H9 (cell line): ENCODE results near the gene BRAT1. TPM values are rescaled to one million over a fixed set of nuclear protein-coding genes. Genes with fewer than 3 reads are reported as not detected.

Source experiments
- DNase-seq: peaks from one replicate; pipeline ENCODE4 v3.0.0-alpha.2; 2017
- H2AFZ ChIP-seq: one replicate; pipeline ENCODE4 v1.6.1; 2013; ENCODE audit warnings: mild to moderate bottlenecking, low read length, control low read depth, moderate library complexity
- H2AK5ac ChIP-seq: 2 replicates; pipeline ENCODE4 v1.6.1; 2013; ENCODE audit warnings: low read length, control low read depth, mixed read lengths; ENCODE audit not compliant: insufficient read length
- H2BK120ac ChIP-seq: one replicate; pipeline ENCODE4 v1.6.1; 2013; ENCODE audit warnings: low read depth, mild to moderate bottlenecking, low read length, control low read depth, inconsistent platforms; ENCODE audit not compliant: poor library complexity, severe bottlenecking
- H2BK12ac ChIP-seq: 2 replicates; pipeline ENCODE4 v1.6.1; 2013; ENCODE audit warnings: low read length, control low read depth, mixed read lengths, low read depth; ENCODE audit not compliant: insufficient read length
- H2BK15ac ChIP-seq: 2 replicates; pipeline ENCODE4 v1.6.1; 2013; ENCODE audit warnings: low read depth, low read length, control low read depth
- H2BK20ac ChIP-seq: one replicate; pipeline ENCODE4 v1.6.1; 2013; ENCODE audit warnings: low read depth, mild to moderate bottlenecking, low read length, control low read depth, inconsistent platforms; ENCODE audit not compliant: poor library complexity, severe bottlenecking
- H2BK5ac ChIP-seq: 2 replicates; pipeline ENCODE4 v1.6.1; 2013; ENCODE audit warnings: low read length, control low read depth, mixed read lengths; ENCODE audit not compliant: insufficient read length
- H3K14ac ChIP-seq: 2 replicates; pipeline ENCODE4 v1.6.1; 2013; ENCODE audit warnings: low read length, control low read depth; ENCODE audit not compliant: insufficient read depth
- H3K18ac ChIP-seq: 2 replicates; pipeline ENCODE4 v1.6.1; 2013; ENCODE audit warnings: low read depth, mild to moderate bottlenecking, mixed read lengths, low read length, control low read depth; ENCODE audit not compliant: insufficient read length
- H3K23ac ChIP-seq: 2 replicates; pipeline ENCODE4 v1.6.1; 2013; ENCODE audit warnings: low read length, control low read depth, mixed read lengths, low read depth; ENCODE audit not compliant: insufficient read length
- H3K23me2 ChIP-seq: 2 replicates; pipeline ENCODE4 v1.6.1; 2013; ENCODE audit warnings: low read depth, mild to moderate bottlenecking, mixed read lengths, low read length, control low read depth; ENCODE audit not compliant: insufficient read length, poor library complexity, severe bottlenecking
- H3K27ac ChIP-seq: 2 replicates; pipeline ENCODE4 v1.5.1; 2013; ENCODE audit warnings: low read length, control low read depth, mixed read lengths, low read depth; ENCODE audit not compliant: insufficient read length
- H3K27me3 ChIP-seq: 2 replicates; pipeline ENCODE4 v1.6.1; 2013; ENCODE audit warnings: low read length, control low read depth, inconsistent platforms; ENCODE audit not compliant: insufficient read depth
- H3K4ac ChIP-seq: 2 replicates; pipeline ENCODE4 v1.6.1; 2013; ENCODE audit warnings: low read depth, mild to moderate bottlenecking, control low read depth, inconsistent platforms, low read length, moderate library complexity
- H3K4me1 ChIP-seq: 2 replicates; pipeline ENCODE4 v1.6.1; 2013; ENCODE audit warnings: low read length, control low read depth, inconsistent platforms; ENCODE audit not compliant: insufficient read depth
- H3K4me2 ChIP-seq: 2 replicates; pipeline ENCODE4 v1.6.1; 2013; ENCODE audit warnings: low read length, control low read depth, mixed read lengths; ENCODE audit not compliant: insufficient read length, insufficient read depth
- H3K56ac ChIP-seq: 2 replicates; pipeline ENCODE4 v1.6.1; 2013; ENCODE audit warnings: low read depth, mild to moderate bottlenecking, mixed read lengths, low read length, control low read depth; ENCODE audit not compliant: insufficient read length
- H3K79me1 ChIP-seq: 2 replicates; pipeline ENCODE4 v1.6.1; 2013; ENCODE audit warnings: low read depth, mild to moderate bottlenecking, moderate library complexity, low read length, control low read depth, inconsistent platforms; ENCODE audit not compliant: insufficient read depth, poor library complexity, severe bottlenecking
- H3K79me2 ChIP-seq: 2 replicates; pipeline ENCODE4 v1.6.1; 2013; ENCODE audit warnings: low read length, control low read depth, inconsistent platforms; ENCODE audit not compliant: insufficient read depth
- H3K9ac ChIP-seq: 2 replicates; pipeline ENCODE4 v1.6.1; 2013; ENCODE audit warnings: low read length, control low read depth, mixed read lengths; ENCODE audit not compliant: insufficient read length; ENCODE audit errors: extremely low read depth
- H3K9me3 ChIP-seq: one replicate; pipeline ENCODE4 v1.6.1; 2013; ENCODE audit warnings: low read depth, low read length, inconsistent platforms; ENCODE audit not compliant: control insufficient read depth
- H3T11ph ChIP-seq: one replicate; pipeline ENCODE4 v1.6.1; 2013; ENCODE audit warnings: mild to moderate bottlenecking, low read length, control low read depth, inconsistent platforms
- H4K20me1 ChIP-seq: one replicate; pipeline ENCODE4 v1.6.1; 2013; ENCODE audit not compliant: control insufficient read depth, insufficient read length, insufficient read depth
- H4K5ac ChIP-seq: 2 replicates; pipeline ENCODE4 v1.6.1; 2013; ENCODE audit warnings: low read depth, mild to moderate bottlenecking, mixed read lengths, low read length, control low read depth; ENCODE audit not compliant: insufficient read length
- H4K8ac ChIP-seq: replicated peaks from 2 replicates; pipeline ENCODE4 v1.6.1; 2013; ENCODE audit warnings: low read length, control low read depth, mixed read lengths, low read depth; ENCODE audit not compliant: insufficient read length
- H4K91ac ChIP-seq: 2 replicates; pipeline ENCODE4 v1.6.1; 2013; ENCODE audit warnings: low read depth, mild to moderate bottlenecking, moderate library complexity, mixed read lengths, low read length, control low read depth; ENCODE audit not compliant: insufficient read length
- H3K27ac Mint-ChIP-seq, 3 experiments: 2 replicates in 2 of 3; 3 replicates in 1 of 3; pipeline ENCODE4 v1.8.0; 2020 to 2021; ENCODE audit warnings: mixed read lengths in 3 of 3, mild to moderate bottlenecking in 1 of 3, moderate library complexity in 1 of 3
- H3K27me3 Mint-ChIP-seq: 2 replicates; pipeline ENCODE4 v1.8.0; 2021; ENCODE audit warnings: low read depth, mild to moderate bottlenecking, moderate library complexity, mixed read lengths
- H3K36me3 Mint-ChIP-seq, 3 experiments: 2 replicates in 2 of 3; 3 replicates in 1 of 3; pipeline ENCODE4 v1.8.0; 2020 to 2021; ENCODE audit warnings: low read depth in 3 of 3, mixed read lengths in 3 of 3; ENCODE audit not compliant: insufficient read depth in 1 of 3
- H3K4me1 Mint-ChIP-seq, 2 experiments: 2 replicates each; pipeline ENCODE4 v1.8.0; 2020; ENCODE audit warnings: mixed read lengths in 2 of 2
- H3K4me3 Mint-ChIP-seq, 2 experiments: 2 replicates in 1 of 2; 3 replicates in 1 of 2; pipeline ENCODE4 v1.8.0; 2020 to 2021; ENCODE audit warnings: mild to moderate bottlenecking in 2 of 2, mixed read lengths in 2 of 2, moderate library complexity in 1 of 2
- H3K9me3 Mint-ChIP-seq, 2 experiments: 2 replicates in 1 of 2; 3 replicates in 1 of 2; pipeline ENCODE4 v1.8.0; 2020; ENCODE audit warnings: mild to moderate bottlenecking in 2 of 2, mixed read lengths in 2 of 2, moderate library complexity in 1 of 2
- CTCF ChIP-seq: fragments of 200-600 bp; sonication (generic); conservative IDR thresholded peaks from 3 replicates; pipeline ENCODE4 v1.8.0; 2021; ENCODE audit warnings: antibody characterized with exemption, mild to moderate bottlenecking
- WGBS: extraction: QIAGEN DNeasy Blood & Tissue Kit; methylation state at CpG from one replicate; pipeline ENCODE4 v1.1.7; 2013; ENCODE audit warnings: missing lambda C conversion rate, low lambda C conversion rate, mixed read lengths; ENCODE audit not compliant: insufficient read length; ENCODE audit errors: extremely low coverage; 5-methylcytosine and 5-hydroxymethylcytosine counted together
- total RNA-seq: library from RNA; stranded (reverse); gene quantifications from 2 replicates; pipeline ENCODE4 v1.2.1, GENCODE V29; 2021

BRAT1 gene
- total RNA-seq, 1 experiment from 2014 or later: 41.2 TPM

- H3K4me1 Mint-ChIP-seq: peaks cover 33 to 49% of the 10 kb centered on the region in 2 experiments
- Histone ChIP-seq H3K4ac (no peak overlapping the region), H2BK20ac (no peak overlapping the region), H2BK5ac (no peak overlapping the region), H3K79me1 (no peaks in the 10 kb centered on the region), H4K20me1 (no peaks in the 10 kb centered on the region), H3K9ac (no peak overlapping the region), H3K79me2 (no peaks in the 10 kb centered on the region), H3K56ac (no peak overlapping the region), H3K4me2 (no peak overlapping the region), H2BK15ac (no peak overlapping the region), H4K8ac (no peak overlapping the region), H4K91ac (no peak overlapping the region), H3K23me2 (no peaks in the 10 kb centered on the region), H3K27ac (no peak overlapping the region), H2BK120ac (no peak overlapping the region), H4K5ac (no peak overlapping the region), H3K18ac (no peak overlapping the region), H3T11ph (no peak overlapping the region), H3K14ac (no peak overlapping the region), H2BK12ac (no peak overlapping the region), H3K9me3 (no peaks in the 10 kb centered on the region), H3K27me3 (no peaks in the 10 kb centered on the region), H3K4me1 (no peaks in the 10 kb centered on the region; the same call in 1 of the 2 replicates), H2AFZ (no peak overlapping the region), H2AK5ac (no peak overlapping the region), H3K23ac (no peak overlapping the region)
- DNase-seq: no peak
- no CpG with 5 or more reads among the region's 9 CpGs for WGBS
- no peaks in the 10 kb centered on the region; the same call in 1 of the 2 replicates for H3K27me3 Mint-ChIP-seq
- peak overlapping the region in 1 of 3 experiments; percentile 22; a peak in 1 of 7 replicates for H3K27ac Mint-ChIP-seq
- H3K4me3 Mint-ChIP-seq: no peak overlapping the region
- no peaks in the 10 kb centered on the region for H3K36me3 Mint-ChIP-seq
- TF ChIP-seq CTCF: no peak
- no peaks in the 10 kb centered on the region for H3K9me3 Mint-ChIP-seq
Observed at GRCh38 chr7:2501947-2502646, 53.2 kb downstream of the BRAT1 start.
